NCI-H1417 (cell line): Measurements from ENCODE around the gene CLSTN2.
A peak's percentile ranks its signal among the peaks of the same experiment; 100 is the strongest.

ENCODE experiments used
- DNase-seq, 3 experiments: peaks; one replicate each; lab custom pipeline; 2025; lab: John Stamatoyannopoulos, UW

CLSTN2 gene

GRCh38 chr3:140236836-140237501 lies 302.0 kb downstream of the CLSTN2 start:
- DNase-seq: no peak

DNA sequence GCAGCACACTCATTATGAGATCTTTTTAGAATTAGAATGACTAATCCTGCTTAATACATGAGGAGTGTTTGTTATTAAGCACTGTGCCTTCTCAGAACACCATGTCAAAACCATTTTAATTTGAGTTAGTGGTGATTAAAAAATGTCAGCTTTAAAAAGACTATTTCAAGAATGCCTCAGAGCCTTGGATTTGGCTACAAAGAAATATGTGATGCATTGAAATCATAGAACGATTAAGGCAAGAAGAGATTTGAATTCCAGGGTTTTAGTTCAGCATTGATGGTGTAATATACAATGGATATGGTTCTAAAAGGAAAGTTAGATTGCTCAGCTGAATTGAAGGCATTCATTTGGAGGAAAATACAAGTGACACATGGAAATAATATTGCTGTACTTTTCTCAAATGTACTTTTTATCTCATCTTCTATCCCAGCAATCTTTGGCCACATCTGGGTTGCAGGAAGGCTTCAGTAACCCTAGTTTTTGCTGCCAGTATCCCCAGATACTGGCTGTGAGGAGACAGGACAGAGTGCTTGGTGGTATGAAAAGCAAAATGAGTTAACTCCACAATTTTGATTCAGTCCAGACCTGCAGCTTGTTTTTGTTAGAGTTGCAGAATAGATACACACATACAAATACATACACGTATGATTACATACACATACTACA lies 303.8 kb downstream of the CLSTN2 start:
- DNase-seq: no peak

- DNase-seq: peak in 2 of 3 experiments; percentile 15 to 69
These were observed 307.9 kb downstream of the CLSTN2 start for GRCh38 chr3:140242818-140243276.

- DNase-seq: peak in 1 of 3 experiments; percentile 3
These were observed 308.6 kb downstream of the CLSTN2 start for GRCh38 chr3:140243575-140243974.

GRCh38 chr3:140244893-140245292 lies 309.9 kb downstream of the CLSTN2 start:
- DNase-seq: no peak

GRCh38 chr3:140246578-140246977 lies 311.6 kb downstream of the CLSTN2 start:
- no peak for DNase-seq

- DNase-seq: no peak
These were observed 312.8 kb downstream of the CLSTN2 start for GRCh38 chr3:140247775-140248174.

DNA sequence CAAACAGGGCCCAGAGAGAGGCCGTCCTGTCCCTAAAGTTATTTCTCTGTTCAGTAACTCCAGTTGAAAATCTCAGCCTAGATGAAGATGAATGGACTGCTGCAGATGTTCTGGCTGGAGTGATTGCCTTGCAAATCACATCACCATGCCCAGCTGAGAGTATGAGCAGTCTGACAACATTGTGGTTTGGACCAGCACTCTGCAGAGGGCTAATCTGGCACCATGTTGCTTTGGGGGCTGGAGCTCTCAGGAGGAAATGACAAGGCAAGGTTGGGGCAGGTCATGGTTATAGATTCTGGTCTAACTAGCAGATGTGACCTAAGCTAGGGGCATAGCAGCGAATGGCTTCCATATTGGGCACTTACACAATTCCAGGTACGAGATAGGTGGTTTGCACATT lies 314.2 kb downstream of the CLSTN2 start:
- no peak for DNase-seq

- DNase-seq: no peak
These were observed 315.2 kb downstream of the CLSTN2 start for GRCh38 chr3:140250010-140250855.

GRCh38 chr3:140250945-140251344 lies 316.0 kb downstream of the CLSTN2 start:
- DNase-seq: no peak

DNA sequence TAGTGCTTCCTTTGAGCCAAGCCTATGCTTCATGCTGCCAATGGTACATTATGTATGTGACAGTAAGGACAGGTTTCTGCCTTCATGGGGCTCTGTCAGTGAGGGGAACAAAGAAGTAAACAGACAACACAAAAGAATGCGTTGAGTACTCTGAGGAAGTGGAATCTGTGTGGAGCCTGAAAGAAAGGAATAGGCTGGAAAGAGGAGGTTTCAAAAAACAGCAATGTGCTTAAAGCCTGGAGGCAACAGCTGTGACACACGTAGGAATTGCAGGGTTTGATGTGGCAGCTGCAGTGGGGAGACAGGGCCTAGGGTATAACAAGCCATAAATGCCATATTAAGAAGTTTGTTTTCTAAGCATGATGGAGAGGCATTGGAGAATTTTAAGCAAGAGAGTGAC lies 316.7 kb downstream of the CLSTN2 start:
- peak in 1 of 3 experiments; percentile 52 for DNase-seq

- no peak for DNase-seq
These were observed 318.0 kb downstream of the CLSTN2 start for GRCh38 chr3:140252812-140253656.

DNA sequence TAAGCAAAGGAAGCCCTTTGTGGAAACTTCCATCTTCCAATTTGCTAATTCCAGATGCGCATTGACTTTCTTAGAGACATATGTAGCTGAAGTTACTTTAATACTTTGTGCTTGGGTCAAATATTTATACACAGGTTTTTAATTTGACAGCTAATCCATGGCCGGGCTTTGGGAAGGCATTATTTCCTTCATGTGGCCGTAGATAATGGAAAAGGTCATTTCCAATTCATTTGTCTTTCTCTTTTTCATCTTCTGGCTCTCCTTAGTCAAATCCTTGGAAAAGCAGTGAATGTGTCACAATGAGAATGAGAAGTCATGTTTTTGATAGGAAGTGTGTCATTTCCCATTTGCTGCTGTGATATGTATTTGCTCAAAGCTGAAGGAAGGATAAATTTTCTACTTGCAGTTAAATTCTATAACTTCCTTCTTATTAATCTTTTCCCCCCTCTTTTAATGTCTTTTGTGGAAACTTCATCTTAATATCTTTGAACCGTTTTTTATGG lies 323.3 kb downstream of the CLSTN2 start:
- no peak for DNase-seq

DNA sequence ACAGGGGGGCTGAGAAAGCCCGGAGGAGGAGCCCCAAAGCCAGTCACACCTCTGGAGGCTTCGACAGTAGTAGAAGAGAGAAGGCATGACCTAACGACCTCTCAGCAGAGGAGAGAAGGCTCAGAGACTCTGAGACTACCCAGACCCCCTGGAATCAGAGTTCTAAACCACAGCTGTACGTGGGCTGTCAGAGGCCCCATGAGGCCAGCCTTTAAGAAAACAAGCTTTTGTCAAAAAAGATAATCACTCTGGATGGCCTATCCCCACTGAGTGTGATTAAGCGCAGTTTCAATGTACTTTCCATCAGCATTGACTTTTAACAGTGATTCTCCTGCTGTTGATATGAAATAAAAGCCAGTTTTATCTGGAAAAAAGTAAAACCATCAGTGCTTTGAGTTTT lies 330.3 kb downstream of the CLSTN2 start:
- DNase-seq: no peak

DNA sequence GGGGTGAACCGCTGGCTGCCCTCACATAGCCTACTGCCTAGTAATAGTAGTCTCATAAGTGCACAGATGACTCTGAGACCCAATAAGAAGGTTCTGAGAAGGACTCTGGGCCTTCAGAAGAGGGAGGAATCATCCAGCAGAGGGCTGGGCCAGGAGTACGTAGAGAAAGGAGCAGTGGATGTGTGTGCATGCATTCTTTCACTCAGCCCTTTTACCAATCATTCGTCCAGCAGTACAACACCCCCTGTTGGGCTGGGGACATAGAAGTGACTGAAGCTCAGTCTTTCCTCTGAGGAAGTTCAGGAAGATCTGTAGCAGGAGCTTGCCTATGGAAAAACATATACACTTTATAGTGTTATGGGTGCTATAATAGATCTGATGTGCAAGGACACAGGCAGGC lies 333.1 kb downstream of the CLSTN2 start:
- DNase-seq: no peak

GRCh38 chr3:140268610-140269009 lies 333.6 kb downstream of the CLSTN2 start:
- no peak for DNase-seq

GRCh38 chr3:140270329-140270728 lies 335.3 kb downstream of the CLSTN2 start:
- DNase-seq: no peak

DNA sequence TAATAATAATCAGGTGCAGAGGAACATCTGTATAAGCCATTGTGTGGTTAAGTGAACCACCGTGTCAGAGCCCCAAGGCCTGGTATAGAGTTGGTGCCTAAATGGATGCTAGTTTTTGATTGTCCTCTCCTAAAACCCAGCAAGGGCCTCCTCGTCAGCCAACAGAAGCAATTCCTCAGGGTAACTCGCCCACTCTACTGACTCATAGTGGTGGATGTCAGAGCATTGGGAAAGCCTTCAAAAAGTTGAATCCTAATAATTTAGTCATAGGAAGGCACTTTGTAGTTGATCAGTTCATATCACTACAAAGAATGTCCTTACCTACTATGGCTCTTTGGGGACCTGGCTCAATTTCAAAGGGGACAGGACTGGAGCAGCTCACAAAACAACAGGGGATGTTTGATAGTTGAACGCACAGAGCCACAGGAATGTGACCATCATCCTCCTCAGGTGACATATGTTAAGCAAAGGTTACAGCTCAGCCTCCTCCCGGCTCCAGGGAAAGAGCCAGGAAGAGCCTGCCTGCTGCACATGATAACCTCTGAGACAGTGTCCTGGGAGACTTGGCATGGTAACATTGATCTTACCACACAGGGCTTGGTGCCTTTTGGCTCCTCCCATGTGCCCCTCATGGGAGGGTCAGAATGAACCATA lies 338.7 kb downstream of the CLSTN2 start:
- no peak for DNase-seq

DNA sequence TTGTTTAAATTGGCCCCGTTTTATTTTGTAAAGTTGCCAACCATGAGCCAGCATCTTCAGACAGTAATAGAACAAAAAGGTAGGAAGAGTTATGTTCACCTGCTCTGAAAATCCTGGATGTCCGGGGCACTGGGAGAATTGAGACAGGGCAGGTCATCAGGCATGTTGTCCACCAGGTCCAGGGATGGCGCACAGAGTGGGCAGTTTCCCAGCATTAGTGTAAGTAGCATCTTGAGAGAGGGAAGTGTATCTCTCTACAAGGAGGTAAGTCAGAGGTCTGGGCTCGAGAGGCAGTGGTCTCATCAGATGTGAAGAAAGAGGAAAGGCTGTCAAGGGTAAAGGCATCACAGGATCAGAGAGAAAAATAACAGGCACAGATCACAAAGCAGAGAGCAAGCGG lies 339.4 kb downstream of the CLSTN2 start:
- DNase-seq: no peak

DNA sequence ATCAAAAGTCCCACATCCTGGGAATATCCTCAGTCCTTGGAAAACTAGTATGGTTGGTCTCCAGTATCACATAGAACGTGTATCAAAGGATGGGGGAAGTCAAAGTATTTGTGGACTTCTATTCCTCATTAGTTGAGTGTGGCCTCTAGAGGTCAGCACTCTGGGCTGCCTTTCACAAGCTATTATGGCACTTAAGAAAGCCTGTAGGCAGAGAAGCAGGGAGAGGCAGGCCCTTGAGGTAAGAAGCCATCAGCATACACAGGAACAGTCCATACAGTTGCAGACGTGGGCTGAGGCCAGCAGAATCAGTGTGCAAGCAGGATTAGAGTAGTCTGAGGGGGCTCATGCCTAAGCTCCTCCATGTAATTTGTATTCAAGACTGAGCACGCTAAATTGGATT lies 341.7 kb downstream of the CLSTN2 start:
- DNase-seq: peak in 2 of 3 experiments; percentile 23 to 48

DNA sequence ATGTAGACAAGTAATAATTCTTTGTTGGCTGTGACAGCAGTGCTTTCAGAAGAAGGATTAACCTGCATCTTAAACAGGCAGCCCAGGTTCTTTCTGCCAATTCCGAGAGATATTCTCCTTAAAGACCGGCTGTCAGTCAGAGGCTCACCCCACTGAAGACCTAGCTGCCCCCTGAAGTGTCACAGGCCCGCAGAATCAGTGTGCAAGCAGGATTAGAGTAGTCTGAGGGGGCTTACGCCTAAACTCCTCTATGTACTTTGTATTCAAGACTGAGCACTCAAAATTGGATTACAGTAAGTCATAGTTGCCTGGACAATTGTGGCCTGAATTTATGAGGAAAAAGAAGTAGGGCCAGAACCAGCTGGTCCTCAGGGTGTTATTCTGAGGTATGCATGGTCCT lies 342.9 kb downstream of the CLSTN2 start:
- no peak for DNase-seq
